Activated CD8-positive, alpha-beta memory T cell treated with anti-CD3 and anti-CD28 coated beads, Interleukin-2, amount 50 U/mL, for 24 hours (primary cell): ENCODE data around the gene ZNF212.

Source experiments
- DNase-seq: peaks from one replicate; pipeline ENCODE4 v3.0.0-alpha.2; 2020; ENCODE audit errors: extremely low read depth

Gene ZNF212

DNA sequence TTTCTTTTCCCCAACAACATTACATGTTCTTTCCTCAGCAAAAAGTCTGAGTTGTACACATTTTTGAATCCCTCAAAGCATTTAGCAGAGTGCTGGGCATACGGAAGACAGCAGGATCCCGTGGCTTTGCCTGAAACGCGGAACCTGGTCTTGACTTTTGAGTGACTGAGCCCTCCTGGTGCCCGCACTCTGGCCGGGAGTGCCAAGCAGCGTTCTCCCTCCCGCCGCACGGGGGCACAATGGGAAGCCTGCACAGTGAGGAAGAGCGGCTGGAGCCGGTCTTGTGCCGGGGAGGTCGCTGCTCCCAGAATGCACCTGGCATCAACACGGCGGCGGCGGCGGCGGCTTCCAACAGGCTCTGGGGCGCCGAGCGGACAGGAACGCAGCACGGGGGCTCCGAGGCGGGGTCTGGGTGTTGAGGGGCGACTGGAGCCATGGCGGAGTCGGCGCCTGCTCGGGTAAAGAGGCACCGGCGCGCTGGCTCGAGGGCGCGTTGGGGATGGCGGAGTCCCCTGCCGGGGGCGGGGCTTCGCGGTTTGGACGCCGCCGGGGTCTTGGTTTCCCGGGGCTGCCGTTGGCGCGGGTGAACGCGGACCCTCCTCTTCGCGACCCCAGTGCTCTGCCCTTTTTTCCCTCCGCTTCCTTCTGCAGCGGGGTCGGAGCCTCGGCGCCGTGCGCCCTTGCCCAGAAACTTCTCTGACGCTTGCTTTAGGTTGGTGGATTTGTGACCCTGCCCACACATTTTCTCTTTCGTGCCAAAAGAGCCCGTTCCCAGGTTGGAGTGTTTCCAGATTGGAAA, at the start of gene ZNF212:
Gene ZNF212, plus strand, starts transcription at position 307 of the 799 bp plus-strand sequence. Its CDS starts 128 bp downstream, at position 435.
- DNase-seq = peak; percentile 78

DNA sequence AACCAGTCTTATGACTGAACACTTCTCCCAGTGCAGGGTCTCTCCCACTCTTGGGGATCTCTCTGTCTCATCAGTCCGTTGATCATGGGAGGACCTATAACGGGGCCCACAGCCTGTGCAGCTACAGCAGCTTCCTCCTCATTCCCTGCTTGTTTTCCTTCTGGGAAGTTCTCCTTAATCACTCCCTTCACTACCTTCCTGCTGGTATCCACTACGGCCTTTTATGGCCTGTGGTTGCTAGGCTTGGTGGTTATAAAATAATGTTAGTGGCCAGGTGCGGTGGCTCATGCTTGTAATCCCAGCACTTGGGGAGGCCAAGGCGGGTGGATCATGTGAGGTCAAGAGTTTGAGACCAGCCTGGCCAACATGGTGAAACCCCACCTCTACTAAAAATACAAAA, 47.6 kb upstream of the ZNF212 start:
- no peak for DNase-seq

- DNase-seq = no peak
These were observed 44.7 kb upstream of the ZNF212 start for GRCh38 chr7:149194799-149195179.

- peak; percentile 36 for DNase-seq
These were observed 44.0 kb upstream of the ZNF212 start, which contains the start of gene ZNF282 for GRCh38 chr7:149195180-149196150. Gene ZNF282, plus strand, starts transcription at chr7:149195546. Its CDS starts 44 bp downstream, at chr7:149195590.

- no peak for DNase-seq
These were observed 43.2 kb upstream of the ZNF212 start for GRCh38 chr7:149196151-149196704.

DNA sequence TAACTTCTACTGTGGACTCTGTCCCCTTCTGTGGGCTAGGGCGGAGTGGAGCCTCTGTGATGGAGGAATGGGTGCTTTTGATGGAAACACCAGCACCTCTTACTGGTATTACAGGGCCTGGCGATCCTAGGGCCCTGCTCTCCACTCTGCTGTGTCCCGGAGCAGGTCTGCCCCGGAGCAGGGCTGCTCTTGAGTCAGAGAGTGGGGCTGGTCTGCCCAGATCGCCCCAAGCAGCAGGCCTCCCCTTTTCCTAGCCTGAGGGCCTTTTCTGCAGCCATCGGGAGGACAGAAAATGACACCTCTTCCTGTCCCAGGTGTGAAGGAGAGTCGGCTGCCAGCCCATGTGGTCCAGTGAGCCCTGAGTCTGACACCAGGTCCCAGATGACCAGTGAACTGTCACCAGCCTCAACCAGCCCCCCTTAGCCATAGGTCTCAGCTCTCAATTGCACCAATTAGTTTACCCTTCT, 42.7 kb upstream of the ZNF212 start:
- no peak for DNase-seq

- no peak for DNase-seq
These were observed 41.8 kb upstream of the ZNF212 start for GRCh38 chr7:149197675-149198074.

GRCh38 chr7:149198161-149198816, 41.2 kb upstream of the ZNF212 start:
- no peak for DNase-seq

DNA sequence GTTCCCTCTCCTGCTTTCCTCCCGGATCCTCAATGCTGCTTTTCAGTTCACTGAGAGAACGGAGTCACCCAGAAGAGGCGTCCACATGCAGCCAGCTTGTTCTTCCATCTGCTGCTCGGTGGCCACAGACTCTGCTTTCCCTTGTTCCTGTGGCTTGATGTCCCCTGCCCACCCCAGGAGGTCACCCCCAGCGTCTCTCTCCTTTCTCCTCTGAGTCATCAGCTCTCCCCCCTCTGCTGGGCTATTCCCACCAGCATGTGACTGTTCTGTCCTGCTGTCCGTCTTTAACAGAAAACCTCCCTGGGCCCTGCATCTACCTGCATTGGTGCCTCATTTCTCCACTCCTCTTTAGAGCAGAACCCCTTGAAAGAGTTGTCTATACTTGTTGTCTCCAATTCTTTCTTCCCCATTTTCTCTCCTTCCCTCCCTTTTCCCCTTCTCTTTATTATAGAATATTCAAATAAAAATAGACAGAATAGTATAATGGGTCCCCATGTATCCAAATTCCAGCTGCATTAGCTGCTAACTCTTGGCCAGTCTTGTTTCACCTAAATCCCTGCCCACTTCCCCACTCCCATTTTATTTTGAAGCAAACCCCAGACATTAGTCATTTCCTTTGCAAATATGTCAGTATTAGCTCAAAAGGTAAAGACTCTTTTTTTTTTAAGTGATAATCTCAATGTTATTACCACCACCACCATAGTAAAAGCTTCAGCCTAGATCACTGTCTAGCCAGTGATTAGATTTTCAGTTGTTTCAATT, 40.0 kb upstream of the ZNF212 start:
- DNase-seq = no peak

- no peak for DNase-seq
These were observed 36.6 kb upstream of the ZNF212 start for GRCh38 chr7:149202831-149203231.

DNA sequence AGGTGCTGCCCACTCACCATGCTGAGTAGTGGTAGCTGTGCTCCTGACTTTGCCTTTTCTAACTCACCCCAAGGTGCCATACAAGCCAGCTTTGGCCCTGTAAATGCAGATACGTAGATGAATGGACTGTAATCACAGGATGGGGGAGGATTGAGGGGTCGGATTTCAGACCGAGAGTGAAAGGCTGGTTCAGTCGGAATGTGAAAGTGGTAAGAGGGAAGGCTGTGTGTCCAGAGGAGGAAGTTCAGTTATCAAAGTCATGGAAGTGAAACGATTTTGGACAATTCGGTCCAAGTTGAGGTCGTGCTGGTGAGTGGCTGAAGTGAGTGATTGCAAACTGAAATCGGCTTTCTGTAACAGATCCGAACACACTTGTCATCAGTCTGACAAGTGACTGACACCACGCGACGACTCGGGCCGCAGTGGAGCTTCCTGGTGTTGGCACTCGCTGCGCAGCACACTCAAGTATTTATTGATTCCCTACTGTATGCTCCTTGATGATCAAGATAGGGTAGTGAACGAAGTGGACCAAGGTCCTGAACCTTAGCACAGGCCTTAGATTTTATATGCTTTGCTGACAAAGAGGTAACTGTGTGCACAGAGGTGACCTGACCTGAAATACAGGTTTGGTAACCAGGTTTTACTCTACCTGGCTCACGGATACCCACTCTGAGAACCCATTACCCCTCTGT, 33.6 kb upstream of the ZNF212 start:
- no peak for DNase-seq

- no peak for DNase-seq
These were observed 32.0 kb upstream of the ZNF212 start for GRCh38 chr7:149207324-149208035.

DNA sequence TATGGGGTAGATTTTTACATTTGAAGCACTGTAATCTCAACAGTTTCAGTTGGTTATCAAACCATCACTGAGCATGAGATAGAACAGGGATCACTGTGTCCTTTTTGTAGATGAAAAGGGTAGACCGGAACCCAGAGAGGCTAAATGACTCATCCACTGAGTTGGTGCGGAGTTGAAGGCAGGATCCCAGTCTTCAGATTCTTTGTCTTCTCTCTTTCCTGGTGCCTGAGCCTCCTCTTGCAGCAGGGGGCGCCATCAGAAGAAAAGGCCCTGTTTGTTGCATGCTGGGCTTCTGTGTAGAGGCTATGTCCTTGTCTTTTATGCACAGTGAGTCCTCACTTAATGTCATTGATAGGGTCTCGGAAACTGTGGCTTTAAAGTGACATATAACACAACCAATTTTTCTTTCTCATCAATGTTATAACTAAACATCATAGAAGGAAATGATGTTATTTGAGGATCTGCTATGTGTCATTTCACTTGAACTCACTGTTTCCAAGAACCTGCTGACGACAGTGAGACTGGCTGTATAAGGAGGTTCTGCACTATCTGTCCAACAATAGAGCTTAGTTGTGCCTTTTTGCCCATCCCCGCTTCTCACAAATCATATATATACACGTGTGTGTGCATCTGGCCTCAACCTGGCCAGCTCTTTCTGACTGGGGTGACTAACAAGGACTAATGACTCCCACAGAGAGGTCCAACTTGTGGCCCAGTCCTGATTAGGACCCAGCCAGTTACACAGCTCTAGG, 29.8 kb upstream of the ZNF212 start:
- peak; percentile 68 for DNase-seq

DNA sequence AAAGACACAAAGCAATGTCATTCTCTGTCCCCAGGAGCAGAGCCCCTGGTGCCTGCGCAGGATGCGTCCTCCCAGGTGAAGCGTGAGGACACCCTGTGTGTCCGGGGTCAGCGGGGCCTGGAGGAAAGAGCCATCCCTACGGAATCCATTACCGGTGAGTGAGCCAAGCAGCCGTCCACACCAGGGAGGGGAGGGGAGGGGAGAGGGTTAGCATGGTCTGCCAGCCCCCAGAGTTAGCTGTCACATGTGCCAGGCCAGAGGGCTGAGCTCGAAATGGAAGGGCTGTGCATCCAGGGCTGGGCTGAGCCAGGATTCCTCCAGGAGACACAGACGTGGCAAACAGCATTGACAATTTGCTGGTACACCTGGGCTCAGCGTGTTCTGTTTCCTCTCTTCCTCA, 28.9 kb upstream of the ZNF212 start:
- no peak for DNase-seq

- DNase-seq = no peak
These were observed 25.3 kb upstream of the ZNF212 start for GRCh38 chr7:149214020-149214720.

DNA sequence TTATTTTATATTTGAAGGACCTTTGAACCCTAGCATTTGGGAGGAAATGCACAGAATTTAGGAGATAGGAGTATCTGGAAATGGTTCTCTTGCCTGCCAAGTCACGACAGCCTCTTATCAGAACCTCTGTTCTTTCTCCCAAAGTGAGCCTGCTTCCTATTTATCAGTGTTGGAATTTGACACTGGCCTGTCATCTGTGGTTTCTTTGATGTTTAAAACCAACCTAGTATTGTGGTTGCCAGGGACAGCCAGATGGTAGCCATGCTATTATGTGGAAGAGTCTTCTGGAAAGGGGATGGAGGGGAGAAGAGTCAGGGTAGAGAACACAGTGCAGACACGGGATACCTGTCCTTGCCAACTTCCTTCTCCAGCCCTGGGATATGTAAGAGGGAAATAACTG, 23.0 kb upstream of the ZNF212 start:
- no peak for DNase-seq

GRCh38 chr7:149217570-149217969, 21.9 kb upstream of the ZNF212 start:
- no peak for DNase-seq
